GM12892 (cell line): Measurements from ENCODE around the gene ATP8A2.

Experiments
- POLR2A ChIP-seq: IDR thresholded peaks from 2 replicates; pipeline ENCODE4 v1.6.1; 2011; ENCODE audit warnings: low read depth, low read length, control low read depth
- POLR2AphosphoS5 ChIP-seq: IDR thresholded peaks from 2 replicates; pipeline ENCODE4 v1.6.1; 2011; ENCODE audit warnings: low read depth, low read length, control low read depth

DNA sequence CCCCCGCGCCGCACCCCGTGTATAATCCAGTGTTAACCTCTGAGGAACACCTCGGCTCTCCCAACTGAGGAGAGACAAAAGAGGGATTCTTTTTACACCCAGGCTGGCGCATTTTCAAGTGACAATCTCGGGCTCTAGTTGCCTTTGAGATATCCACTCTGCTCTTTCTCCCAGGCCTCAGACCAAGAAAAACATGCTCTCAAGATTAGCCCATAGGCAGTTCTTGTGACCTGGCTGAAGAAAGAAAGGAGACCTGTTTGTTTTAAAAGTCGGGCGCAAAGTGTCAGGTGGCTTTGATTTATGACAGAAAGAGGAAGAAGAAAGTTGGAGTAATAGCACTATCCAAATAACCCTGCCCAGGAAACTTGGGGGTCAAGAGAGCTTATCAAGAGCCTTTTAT is 652.8 kb downstream of the ATP8A2 start:
- TF ChIP-seq POLR2AphosphoS5 (no peak), POLR2A (no peak)
